ENCODE results near the gene NTSR2.

NTSR2 gene

DNA sequence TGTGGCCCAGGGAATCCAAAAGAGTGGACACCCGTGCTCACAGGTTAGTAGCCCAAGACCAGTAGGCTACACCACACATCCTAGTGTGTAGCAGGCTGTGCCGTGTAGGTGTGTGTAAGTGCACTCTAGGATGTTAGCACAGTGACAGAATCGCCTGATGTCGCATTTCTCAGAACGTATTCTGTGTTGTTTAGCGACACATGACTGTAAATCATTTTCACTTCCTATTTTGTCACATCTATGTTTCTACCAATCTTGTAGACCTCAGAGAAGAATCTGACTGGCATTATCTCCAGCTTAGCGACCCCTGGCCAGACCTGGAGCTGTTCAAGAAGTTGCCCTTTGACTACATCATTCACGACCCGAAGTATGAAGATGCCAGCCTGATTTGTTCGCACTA, 45.1 kb downstream of the NTSR2 start:
- DNase-seq, result no peak

DNA sequence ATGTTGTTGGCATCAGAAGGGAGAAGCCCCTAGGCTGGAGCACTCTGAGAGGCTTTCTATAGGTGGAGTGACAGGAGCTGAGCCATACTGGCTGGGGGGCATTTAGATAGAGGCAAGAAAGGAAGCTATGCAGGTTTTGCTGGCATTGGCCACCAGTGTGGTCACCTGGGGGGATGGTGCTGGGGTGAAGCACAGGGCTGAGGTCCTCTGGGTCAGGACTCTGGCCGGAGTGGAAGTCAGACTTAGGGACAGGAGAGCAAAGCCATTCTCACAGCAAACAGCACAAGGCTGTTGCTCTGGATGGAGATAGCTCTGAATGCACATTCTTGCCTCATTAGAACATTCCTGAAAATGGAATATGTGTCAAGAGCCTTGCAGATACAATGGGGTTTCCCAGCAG, 47.4 kb downstream of the NTSR2 start:
- DNase-seq, result no peak

DNA sequence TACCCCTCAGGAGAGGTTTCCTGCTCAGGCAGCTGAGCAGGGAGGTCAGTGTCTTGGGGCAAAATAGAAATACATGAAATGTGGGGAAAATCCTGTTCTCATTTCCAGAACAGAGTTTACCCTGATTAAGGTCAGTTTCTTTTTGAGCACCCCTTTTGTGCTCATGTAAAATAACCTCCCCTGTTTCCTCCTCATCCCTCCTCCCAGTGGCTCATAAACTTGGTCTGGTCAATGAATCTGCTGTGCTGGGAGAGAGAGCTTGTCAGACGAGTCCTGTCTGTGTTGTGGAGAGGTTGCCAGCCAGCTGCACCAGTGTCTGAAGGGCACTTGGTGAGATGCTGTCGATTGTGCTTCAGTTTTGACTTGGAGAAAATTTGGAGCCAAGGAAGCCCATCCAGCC, 48.6 kb downstream of the NTSR2 start:
- DNase-seq, result no peak

DNA sequence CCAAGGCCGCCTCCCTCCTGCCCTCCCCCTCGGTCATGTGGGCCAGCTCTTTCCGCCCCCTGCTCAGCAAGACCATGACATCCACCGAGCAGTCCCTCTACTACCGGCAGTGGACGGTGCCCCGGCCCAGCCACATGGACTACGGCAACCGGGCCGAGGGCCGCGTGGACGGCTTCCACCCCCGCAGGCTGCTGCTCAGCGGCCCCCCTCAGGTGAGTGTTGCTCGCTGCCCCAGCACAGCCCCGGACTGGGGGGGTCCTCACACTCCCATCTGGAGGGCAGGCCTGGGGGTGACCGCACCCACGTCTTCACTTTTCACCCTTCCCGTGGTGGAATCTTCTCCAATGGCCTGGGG, 51.3 kb downstream of the NTSR2 start:
- DNase-seq, result no peak

DNA sequence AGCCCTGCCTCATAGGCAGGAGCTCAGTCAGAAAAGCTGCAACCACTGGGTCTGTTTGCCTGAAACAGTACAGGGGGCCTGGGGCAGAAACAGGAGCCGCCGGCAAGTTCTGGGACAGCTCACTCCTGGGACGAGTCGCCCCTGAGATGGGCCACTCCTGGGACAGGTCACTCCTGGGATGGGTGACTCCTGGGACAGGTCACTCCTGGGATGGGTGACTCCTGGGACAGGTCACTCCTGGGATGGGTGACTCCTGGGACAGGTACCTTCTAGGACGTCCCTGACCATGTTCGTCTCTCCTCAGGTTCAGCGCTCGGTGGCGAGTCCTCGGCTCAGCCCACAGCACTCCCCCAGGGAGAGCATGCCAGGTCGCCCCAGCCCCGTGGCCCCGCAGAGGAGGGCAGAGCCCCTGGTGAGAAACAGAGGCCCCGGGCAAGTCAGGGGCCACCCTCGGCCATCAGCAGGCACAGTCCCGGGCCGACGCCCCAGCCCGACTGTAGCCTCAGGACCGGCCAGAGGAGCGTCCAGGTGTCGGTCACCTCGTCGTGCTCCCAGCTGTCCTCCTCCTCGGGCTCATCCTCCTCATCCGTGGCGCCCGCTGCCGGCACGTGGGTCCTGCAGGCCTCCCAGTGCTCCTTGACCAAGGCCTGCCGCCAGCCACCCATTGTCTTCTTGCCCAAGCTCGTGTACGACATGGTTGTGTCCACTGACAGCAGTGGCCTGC, 51.8 kb downstream of the NTSR2 start:
- DNase-seq, result no peak

DNA sequence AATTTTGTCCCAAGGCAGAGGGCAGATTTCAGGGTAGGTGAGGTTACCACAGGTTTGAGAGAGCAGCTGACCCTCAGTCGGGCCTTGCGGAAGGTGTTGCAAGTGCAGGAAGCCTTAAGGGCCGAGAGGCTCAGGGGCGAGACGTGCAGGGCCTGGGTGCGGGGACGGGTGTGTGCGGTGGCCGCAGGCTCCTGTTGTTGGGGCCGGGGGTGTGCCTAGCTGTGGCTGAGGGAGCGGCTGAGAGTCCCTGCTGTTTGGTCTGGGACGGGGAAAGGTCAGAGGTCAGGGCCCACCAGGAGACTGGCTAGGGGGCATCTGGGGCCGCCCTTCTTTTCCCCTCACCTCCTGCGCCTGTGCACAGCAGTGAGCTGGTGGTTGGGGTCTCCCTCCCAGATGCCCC, 52.5 kb downstream of the NTSR2 start:
- no peak for DNase-seq

DNA sequence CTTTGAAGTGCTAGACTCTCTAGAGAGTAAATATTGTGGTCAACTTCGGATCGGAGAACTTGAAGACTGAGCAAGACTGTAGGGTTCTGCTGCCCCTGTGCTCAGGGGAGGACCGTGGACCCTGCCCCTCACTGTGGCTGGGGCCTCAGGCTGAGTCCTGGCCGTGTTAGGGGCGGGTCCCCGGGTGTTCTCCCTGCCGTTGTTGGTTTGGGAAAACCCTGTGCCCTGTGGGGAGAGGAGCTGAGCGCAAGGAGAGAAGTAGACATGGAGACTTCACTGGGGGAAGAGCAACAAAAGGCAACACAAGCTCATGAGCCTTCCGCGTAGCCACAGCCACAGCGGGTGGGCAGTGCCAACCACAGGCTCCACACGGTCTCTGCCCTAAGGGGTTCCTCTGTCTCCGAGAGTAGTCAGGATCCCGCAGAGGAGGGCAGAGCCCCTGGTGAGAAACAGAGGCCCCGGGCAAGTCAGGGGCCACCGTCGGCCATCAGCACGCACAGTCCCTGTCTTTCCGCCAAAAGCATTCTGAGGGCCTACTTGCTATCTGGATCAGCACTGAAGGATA, 53.1 kb downstream of the NTSR2 start:
- no peak for DNase-seq

DNA sequence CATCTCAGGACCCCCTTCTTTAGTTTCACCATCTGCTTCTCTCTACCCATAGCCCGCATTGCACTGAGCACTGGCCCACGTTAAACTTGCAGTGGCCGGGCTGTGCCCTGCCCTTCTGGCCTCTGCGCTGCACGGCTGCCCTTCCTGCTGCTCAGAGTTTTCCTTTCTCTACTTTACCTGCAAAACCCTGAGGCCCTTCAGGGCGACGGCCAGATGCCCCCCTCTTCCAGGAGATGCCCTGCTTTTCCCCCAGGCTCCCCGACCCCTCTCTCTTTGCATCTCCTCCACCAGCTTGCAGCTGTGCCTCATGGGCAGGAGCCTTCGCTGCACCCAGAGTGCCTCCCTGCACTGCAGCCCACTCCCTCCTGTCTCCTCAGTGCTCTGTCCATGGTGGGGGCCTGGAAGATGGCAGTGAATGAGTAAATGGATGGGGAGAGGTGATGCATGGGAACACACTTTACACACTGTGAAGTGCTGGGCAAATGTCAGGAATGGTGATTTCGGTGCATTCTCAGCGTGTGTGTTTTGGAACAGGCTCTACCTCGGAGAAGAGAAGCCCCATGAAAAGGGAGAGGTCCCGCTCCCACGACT, 53.8 kb downstream of the NTSR2 start:
- no peak for DNase-seq

DNA sequence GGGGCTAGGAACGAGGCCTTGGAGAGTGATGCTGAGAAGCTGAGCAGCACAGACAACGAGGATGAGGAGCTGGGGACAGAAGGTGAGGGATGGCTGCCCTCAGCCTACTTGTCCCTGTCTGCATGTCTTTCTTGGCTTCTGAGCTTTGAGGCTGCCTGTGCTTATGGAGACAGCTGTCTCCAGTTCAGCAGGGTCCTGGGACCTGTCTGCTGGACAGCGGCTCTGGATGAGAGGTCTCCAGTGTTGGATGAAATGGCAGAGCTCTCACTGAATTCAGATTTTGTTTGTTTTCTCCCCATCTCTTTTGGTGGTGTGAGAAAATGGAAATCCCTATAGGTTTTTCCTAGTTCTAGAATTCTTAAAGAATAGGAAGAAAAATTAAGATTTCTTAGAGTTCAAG, 54.8 kb downstream of the NTSR2 start:
- DNase-seq, result no peak

DNA sequence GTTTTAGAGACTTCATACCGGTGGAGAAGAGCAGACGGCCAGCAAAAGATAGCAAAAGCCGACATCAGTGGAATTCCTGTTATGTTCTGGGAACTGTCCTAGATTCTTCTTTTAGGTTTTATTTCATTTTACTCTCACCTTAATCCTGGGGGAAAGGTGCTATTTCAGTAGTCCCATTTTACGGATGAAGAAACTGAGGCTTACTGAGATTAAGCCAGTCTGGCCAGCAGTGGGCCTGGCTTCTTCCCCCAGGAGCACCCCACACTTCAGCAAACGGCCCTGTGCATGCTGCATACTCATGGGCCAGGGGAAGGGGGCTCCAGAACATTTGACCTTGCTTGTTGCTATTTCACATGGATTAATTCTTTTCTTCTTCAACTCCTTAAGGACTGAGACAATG, 56.7 kb downstream of the NTSR2 start:
- DNase-seq, result no peak

DNA sequence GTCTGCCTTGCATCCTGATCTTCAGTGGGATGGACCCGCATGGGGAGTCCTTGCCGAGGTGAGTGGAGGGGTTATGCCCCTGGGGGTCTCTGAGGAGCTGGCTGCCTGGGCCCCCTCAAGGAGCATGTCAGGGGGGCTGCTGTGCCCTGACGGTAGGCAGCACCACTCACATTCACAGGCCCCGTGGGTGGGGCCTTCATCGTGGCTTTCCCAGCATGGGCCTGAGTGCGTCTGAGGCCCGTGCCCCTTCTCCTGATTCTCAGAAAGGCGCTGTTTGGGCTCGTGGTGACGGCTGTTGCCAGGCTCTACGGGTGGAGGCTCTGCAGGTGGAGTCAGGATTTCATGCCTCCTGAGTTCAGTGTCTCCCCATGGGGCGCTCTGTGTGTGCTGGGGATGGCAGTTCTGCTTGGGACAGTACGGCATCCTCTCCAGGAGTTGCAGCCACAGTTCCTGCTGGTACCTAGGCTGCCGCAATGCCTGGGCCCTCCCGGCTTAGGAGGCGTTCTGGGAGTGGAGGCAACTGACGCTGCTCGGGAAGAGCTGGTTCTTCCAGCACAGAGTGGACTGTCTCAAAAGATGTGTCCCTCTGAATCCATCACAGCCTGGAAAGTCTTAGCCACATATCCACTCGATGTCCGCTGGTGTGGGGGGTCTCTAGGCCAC, 57.3 kb downstream of the NTSR2 start:
- no peak for DNase-seq

DNA sequence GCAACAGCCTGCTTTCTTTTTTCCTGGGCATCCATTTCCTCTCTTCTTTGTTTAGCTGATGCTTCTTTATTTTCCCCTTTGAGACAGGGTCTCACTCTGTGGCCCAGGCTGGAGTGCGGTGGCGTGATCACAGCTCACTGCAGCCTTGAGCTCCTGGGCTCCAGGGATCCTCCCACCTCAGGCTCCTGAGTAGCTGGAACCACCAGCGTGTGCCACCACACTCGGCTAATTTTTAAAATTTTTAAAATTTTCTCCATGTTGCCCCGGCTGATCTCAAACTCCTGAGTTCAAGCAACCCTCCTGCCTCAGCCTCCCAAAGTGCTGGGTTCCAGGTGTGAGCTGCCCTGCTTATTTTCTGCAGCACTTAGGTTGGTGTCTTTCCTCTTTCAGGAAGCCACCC, 58.7 kb downstream of the NTSR2 start:
- no peak for DNase-seq

DNA sequence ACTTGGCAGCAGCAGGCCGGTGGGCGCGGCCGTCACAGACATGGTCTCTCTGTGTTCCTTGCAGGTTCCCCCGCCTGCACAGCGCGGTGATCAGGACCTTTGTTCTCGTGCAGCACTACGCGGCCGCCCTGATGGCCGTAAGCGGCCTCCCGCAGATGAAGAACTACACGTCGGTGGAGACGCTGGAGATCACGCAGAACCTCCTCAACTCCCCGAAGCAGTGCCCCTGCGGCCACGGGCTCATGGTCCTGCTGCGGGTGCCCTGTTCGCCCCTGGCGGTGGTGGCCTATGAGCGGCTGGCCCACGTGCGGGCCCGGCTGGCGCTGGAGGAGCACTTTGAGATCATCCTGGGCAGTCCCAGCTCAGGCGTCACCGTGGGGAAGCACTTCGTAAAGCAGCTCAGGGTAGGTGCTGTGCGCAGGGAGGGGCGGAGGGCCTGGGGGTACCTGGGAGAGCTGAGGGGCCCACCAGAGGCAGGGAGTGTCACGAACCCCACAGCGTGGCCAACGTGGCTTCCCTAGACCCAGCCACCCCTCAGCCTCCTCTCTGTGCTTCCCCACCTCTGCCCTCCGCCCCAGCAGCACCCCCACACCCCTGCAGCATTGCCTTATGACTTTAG, 59.3 kb downstream of the NTSR2 start:
- DNase-seq, result no peak
